K562 (cell line): Measurements from ENCODE around the gene PGAP2. TPM values are rescaled to one million over a fixed set of nuclear protein-coding genes. Genes with fewer than 3 reads are reported as not detected.

Source experiments
- ATAC-seq: fragments of 200-7000 bp; cut with Tn5 transposase; 3 replicates; pipeline ENCODE4 v1.9.1; 2020; ENCODE audit warnings: moderate library complexity
- BruUV-seq: library from RNA; stranded (reverse); fragments of 400-500 nt; replicated peaks from 2 replicates; lab custom pipeline; 2021; lab: Mats Ljungman, UMichigan
- CTCF ChIA-PET: fragments of 300-600 bp; formaldehyde crosslinking; extraction: SDS; loops from one replicate; lab custom pipeline; 2021; ENCODE audit warnings: low intra/inter-chr PET ratio; lab: Yijun Ruan, JAX
- POLR2A ChIA-PET: fragments of 300-600, 350-650 bp; sonication (Branson Sonifier 250); formaldehyde crosslinking; extraction: SDS; loops from one replicate; lab custom pipeline; 2021; ENCODE audit warnings: antibody characterized with exemption, inconsistent platforms; lab: Yijun Ruan, JAX
- DNase-seq, 4 experiments: peaks; one replicate each; pipeline versions ENCODE4 v3.0.0 to v3.0.0-alpha.2; 2011 to 2018; ENCODE audit warnings: low spot score in 3 of 4, mixed read lengths in 3 of 4; ENCODE audit errors: extremely low read depth in 1 of 4
- FAIRE-seq: peaks from 2 replicates; lab custom pipeline; 2011; peaks lifted over from hg19 to GRCh38; lab: Jason Lieb, UNC
- H2AFZ ChIP-seq: 2 replicates; pipeline ENCODE4 v1.6.0; 2011; ENCODE audit warnings: low read depth, low read length, control low read depth, inconsistent platforms
- H3K27ac ChIP-seq: fragments of 200-600 bp; 3 replicates; pipeline ENCODE4 v1.8.0; 2011; ENCODE audit warnings: low read depth, mild to moderate bottlenecking, control low read depth, inconsistent platforms, low read length, moderate library complexity, mixed read lengths; ENCODE audit errors: extremely low read depth
- H3K27me3 ChIP-seq, 2 experiments: fragments of 300-600 bp in 1 of 2; 2 replicates in 1 of 2; 3 replicates in 1 of 2; pipeline versions ENCODE4 v1.6.0 to v1.8.0; 2011; ENCODE audit warnings: inconsistent platforms in 2 of 2, low read length in 2 of 2, mild to moderate bottlenecking in 1 of 2, mixed read lengths in 1 of 2, moderate library complexity in 1 of 2; ENCODE audit not compliant: control insufficient read depth in 2 of 2, insufficient read depth in 2 of 2
- H3K36me3 ChIP-seq: fragments of 300-600 bp; 3 replicates; pipeline ENCODE4 v1.8.0; 2011; ENCODE audit warnings: mild to moderate bottlenecking, low read length, inconsistent platforms; ENCODE audit not compliant: control insufficient read depth, insufficient read depth
- H3K4me1 ChIP-seq, 2 experiments: fragments of 200-600 bp in 1 of 2; replicated peaks in 1 of 2; 2 replicates in 1 of 2; 3 replicates in 1 of 2; pipeline versions ENCODE4 v1.5.1 to v1.8.0; 2011; ENCODE audit warnings: inconsistent platforms in 2 of 2, low read length in 2 of 2, mild to moderate bottlenecking in 1 of 2, mixed read lengths in 1 of 2, moderate library complexity in 1 of 2; ENCODE audit not compliant: control insufficient read depth in 2 of 2, insufficient read depth in 2 of 2
- H3K4me2 ChIP-seq: 2 replicates; pipeline ENCODE4 v1.6.1; 2011; ENCODE audit warnings: low read length, control low read depth, inconsistent platforms, mixed read lengths; ENCODE audit not compliant: insufficient read depth
- H3K4me3 ChIP-seq: fragments of 200-600 bp; sonication (generic), shearing (Covaris generic); 2 replicates; pipeline ENCODE4 v1.5.1; 2016; ENCODE audit warnings: control low read depth, inconsistent platforms
- H3K79me2 ChIP-seq: fragments of 200-600 bp; 3 replicates; pipeline ENCODE4 v1.8.0; 2011; ENCODE audit warnings: low read length, inconsistent platforms; ENCODE audit not compliant: control insufficient read depth, insufficient read depth
- H3K9ac ChIP-seq, 2 experiments: 2 replicates each; pipeline versions ENCODE4 v1.6.0 to v1.6.1; 2011; ENCODE audit warnings: low read depth in 2 of 2, low read length in 2 of 2, control low read depth in 1 of 2, inconsistent platforms in 1 of 2, mild to moderate bottlenecking in 1 of 2, mixed read lengths in 1 of 2; ENCODE audit not compliant: insufficient read depth in 1 of 2
- H3K9me1 ChIP-seq: one replicate; pipeline ENCODE4 v1.6.0; 2011; ENCODE audit warnings: inconsistent platforms, mild to moderate bottlenecking, low read length, moderate library complexity; ENCODE audit not compliant: control insufficient read depth, insufficient read depth
- H3K9me3 ChIP-seq: replicated peaks from 2 replicates; pipeline ENCODE4 v1.5.1; 2011; ENCODE audit warnings: low read depth, low read length, inconsistent platforms; ENCODE audit not compliant: control insufficient read depth, insufficient read depth
- H4K20me1 ChIP-seq: replicated peaks from 2 replicates; pipeline ENCODE4 v1.6.1; 2011; ENCODE audit warnings: low read length, inconsistent platforms, mixed read lengths; ENCODE audit not compliant: control insufficient read depth, insufficient read depth
- ZNF668 ChIP-seq: fragments of 250-450 bp; sonication (Bioruptor Pico); IDR thresholded peaks from 2 replicates; pipeline ENCODE4 v1.8.0; 2022; ENCODE audit warnings: mild to moderate bottlenecking, inconsistent platforms
- in situ Hi-C: fragments of 300-500 bp; cut with MboI; formaldehyde crosslinking; loops from 4 replicates; pipeline ENCODE4 v1.15.0; 2018; ENCODE audit warnings: inconsistent platforms, mixed read lengths
- intact Hi-C: fragments of 100-400 bp; cut with micrococcal nuclease; formaldehyde crosslinking; loops from 2 replicates; pipeline ENCODE4 v1.14.2; 2022
- polyA plus RNA-seq, 8 experiments: library from polyadenylated mRNA; depleted of rRNA in 4 of 8; stranded (reverse) in 5 of 8; unstranded in 3 of 8; fragments of >200 nt; fragmentation: Nextera tagmentation in 2 of 8; fragmentation: Illumina TruSeq in 1 of 8; extraction: Ambion mirVana in 2 of 8; extraction: Trizol in 1 of 8; gene quantifications; 2 replicates each; pipeline versions ENCODE4 v1.2.1 to v1.2.3, GENCODE V29; 2011 to 2014; ENCODE audit warnings: inconsistent platforms in 1 of 8, missing spikeins in 1 of 8
- total RNA-seq, 7 experiments: library from RNA; depleted of rRNA in 6 of 7; stranded (reverse); fragments of >200 nt in 6 of 7; fragmentation: Illumina TruSeq in 2 of 7; extraction: Trizol in 2 of 7; gene quantifications; 2 replicates each; pipeline versions ENCODE4 v1.2.1 to v1.2.3, GENCODE V29; 2011 to 2021; ENCODE audit warnings: low replicate concordance in 1 of 7
- TF ChIP-seq, protein P1 (sequence below): fragments of 200-800 bp; sonication (Bioruptor generic); IDR thresholded peaks from 2 replicates; pipeline ENCODE4 v1.6.1; 2017; ENCODE audit warnings: missing genetic modification characterization, missing compliant biosample characterization
- TF ChIP-seq, protein P2 (sequence below): sonication (generic); IDR thresholded peaks from 2 replicates; pipeline ENCODE4 v1.6.1; 2016

The PGAP2 gene
- total and polyA plus RNA-seq, 9 of the 15 experiments (the other 6 are each of a cell fraction or from before 2014, with no cell fraction given), result 17.9 to 47.2 (median 33.7) TPM

DNA sequence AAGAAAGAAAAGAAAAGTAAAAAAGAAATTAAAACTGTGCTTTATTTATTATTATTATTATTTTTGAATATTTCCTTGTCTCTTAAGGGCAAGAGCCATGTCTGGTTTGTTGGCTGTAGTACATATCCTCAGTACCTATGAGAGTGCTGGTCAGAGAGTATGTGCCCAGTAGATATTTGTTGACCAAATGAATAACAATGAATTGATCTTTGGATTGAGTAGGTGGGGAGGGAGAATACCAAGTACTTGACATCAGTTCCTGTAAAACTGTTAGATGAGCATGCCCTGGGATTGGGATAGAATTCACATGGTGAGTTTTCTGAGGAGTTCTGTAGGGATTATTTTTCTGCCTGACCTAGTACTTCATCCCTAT, 58.5 kb downstream of the PGAP2 start:
- Histone ChIP-seq H3K27ac (peak overlapping the region; percentile 77), H3K9ac (peak overlapping the region in 1 of 2 experiments; percentile 54; a peak in 1 of 4 replicates), H3K9me1 (no peaks in the 10 kb centered on the region), H2AFZ (no peak overlapping the region), H3K27me3 (no peaks in the 10 kb centered on the region), H3K4me1 (peaks cover 39 to 75% of the 10 kb centered on the region in 2 experiments), H3K79me2 (peaks cover 94% of the 10 kb centered on the region), H3K36me3 (no peaks in the 10 kb centered on the region), H4K20me1 (no peaks in the 10 kb centered on the region), H3K9me3 (no peaks in the 10 kb centered on the region), H3K4me3 (no peak overlapping the region), H3K4me2 (peak overlapping the region; percentile 72)
- no peak for DNase-seq
- POLR2A ChIA-PET, result interaction anchor here (0.6 to 4.9 kb wide), 10 partner anchors 8 to 280 kb away, joined by 3 to 34 read pairs (median 4); partner anchors contain the start of gene STIM1
- ATAC-seq, result no peak
- TF ChIP-seq ZNF668 (CRISPR knock-in tag), result 0 out of 2 replicates have a peak, but pooled peaks have one; percentile 15
- TF ChIP-seq, protein P1, sequence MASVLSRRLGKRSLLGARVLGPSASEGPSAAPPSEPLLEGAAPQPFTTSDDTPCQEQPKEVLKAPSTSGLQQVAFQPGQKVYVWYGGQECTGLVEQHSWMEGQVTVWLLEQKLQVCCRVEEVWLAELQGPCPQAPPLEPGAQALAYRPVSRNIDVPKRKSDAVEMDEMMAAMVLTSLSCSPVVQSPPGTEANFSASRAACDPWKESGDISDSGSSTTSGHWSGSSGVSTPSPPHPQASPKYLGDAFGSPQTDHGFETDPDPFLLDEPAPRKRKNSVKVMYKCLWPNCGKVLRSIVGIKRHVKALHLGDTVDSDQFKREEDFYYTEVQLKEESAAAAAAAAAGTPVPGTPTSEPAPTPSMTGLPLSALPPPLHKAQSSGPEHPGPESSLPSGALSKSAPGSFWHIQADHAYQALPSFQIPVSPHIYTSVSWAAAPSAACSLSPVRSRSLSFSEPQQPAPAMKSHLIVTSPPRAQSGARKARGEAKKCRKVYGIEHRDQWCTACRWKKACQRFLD (CRISPR knock-in tag), result 0 out of 2 replicates have a peak, but pooled peaks have one; percentile 22
- TF ChIP-seq, protein P2, sequence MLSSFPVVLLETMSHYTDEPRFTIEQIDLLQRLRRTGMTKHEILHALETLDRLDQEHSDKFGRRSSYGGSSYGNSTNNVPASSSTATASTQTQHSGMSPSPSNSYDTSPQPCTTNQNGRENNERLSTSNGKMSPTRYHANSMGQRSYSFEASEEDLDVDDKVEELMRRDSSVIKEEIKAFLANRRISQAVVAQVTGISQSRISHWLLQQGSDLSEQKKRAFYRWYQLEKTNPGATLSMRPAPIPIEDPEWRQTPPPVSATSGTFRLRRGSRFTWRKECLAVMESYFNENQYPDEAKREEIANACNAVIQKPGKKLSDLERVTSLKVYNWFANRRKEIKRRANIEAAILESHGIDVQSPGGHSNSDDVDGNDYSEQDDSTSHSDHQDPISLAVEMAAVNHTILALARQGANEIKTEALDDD, result no peak
- no TSS peak for BruUV-seq
- in situ Hi-C loops, result no loop called here
- CTCF ChIA-PET, result no interaction called here
- no peak for FAIRE-seq
- intact Hi-C loops, result loop anchor here (1.0 to 2.0 kb wide), 2 partner anchors 11 to 18 kb away; no protein-coding TSS in a partner anchor
